Lower leg skin (tissue), 3 donors: ENCODE measurements around the gene SKAP1.

Experiments used
- POLR2A ChIP-seq, 2 donors: fragments of 450-650 bp; IDR thresholded peaks; one replicate each; pipeline ENCODE4 v1.6.1; 2016 to 2017; ENCODE audit warnings: antibody characterized with exemption in 2 of 2, mild to moderate bottlenecking in 1 of 2, moderate library complexity in 1 of 2
- TF ChIP-seq, protein P1 (sequence below), 3 donors: fragments of 450-650 bp; IDR thresholded peaks; one replicate each; pipeline ENCODE4 v1.5.1; 2016; ENCODE audit warnings: antibody characterized with exemption in 3 of 3, mild to moderate bottlenecking in 3 of 3, moderate library complexity in 2 of 3

DNA sequence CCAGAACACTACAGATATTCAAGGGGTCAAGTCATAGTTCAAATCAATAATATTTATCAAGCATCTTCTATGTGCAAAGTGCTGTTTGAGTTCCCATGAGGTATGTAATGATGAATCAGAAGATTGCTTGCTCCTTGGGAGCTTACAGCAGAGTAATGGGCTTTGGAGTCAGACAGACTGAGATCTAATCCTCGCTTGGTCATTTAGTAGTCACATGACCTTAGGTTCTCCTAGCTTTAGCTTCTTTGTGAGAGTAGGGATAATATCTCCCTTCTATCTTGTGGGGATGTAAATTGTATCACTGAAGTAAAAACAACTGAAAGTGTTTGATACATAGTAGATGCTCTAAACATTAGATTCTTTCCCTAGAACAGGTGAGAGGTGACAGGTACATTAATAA is 292.4 kb downstream of the SKAP1 start:
- TF ChIP-seq, protein P1, sequence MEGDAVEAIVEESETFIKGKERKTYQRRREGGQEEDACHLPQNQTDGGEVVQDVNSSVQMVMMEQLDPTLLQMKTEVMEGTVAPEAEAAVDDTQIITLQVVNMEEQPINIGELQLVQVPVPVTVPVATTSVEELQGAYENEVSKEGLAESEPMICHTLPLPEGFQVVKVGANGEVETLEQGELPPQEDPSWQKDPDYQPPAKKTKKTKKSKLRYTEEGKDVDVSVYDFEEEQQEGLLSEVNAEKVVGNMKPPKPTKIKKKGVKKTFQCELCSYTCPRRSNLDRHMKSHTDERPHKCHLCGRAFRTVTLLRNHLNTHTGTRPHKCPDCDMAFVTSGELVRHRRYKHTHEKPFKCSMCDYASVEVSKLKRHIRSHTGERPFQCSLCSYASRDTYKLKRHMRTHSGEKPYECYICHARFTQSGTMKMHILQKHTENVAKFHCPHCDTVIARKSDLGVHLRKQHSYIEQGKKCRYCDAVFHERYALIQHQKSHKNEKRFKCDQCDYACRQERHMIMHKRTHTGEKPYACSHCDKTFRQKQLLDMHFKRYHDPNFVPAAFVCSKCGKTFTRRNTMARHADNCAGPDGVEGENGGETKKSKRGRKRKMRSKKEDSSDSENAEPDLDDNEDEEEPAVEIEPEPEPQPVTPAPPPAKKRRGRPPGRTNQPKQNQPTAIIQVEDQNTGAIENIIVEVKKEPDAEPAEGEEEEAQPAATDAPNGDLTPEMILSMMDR (IDR thresholded peaks at IDR 0.05): no peak
- TF ChIP-seq POLR2A (IDR thresholded peaks at IDR 0.05): no peak
